Head of caudate nucleus (tissue), 42 donors: ENCODE results near the gene RNF223.

Experiments
- DNase-seq, 42 donors: peaks; one replicate each; pipeline versions ENCODE4 v3.0.0 to v3.0.0-alpha.2; 2020 to 2021; ENCODE audit warnings: mixed read lengths in 7 of 42
- intact Hi-C: fragments of 100-400 bp; cut with DNase I; formaldehyde crosslinking; loops from one replicate; pipeline ENCODE4 v1.15.0; 2022

Gene RNF223

DNA sequence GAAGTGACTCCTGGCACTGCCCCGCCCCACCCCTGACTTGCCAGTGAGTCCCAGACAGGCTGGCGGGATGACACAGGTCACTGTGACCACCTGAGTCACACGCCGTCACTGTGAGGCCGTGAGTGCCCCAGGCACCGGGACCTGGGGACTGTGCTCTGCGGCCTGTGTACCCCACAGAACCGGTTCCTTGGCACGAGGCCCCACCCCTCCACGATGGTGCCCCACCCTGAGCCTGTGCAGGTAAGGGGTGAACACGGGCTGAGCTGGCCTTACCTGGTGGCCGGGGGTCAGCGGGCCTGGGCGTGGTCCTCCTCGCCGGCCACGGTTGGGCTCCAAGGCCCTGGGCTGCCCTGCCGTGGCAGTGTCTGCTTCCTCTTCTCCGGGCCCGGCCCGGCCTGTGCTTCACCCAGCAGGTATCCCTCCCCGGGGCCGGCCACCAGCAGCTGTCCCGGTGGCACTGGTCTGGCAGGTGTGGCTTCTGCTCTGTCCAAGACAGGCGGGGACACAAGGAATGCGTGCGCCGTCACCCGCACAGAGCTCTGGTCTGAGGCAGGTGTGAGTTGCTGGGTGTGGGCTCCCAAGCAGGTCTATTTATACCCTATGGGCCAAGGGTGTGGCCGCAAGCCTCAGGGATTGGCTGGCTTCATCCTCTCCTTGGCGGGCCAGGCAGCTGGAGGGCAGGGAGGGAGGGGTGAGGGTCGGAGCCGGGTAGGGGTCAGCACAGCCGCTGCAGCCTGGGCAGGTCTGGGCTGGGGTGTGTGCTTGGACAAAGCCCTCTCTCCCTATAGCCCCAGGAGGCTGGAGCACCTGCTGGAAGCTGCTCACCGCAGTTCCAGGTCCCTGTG lies at the start of gene RNF223:
Gene RNF223, minus strand, starts transcription at position 564 of the 845 bp plus-strand sequence. CDS start 1,740 bp downstream, outside the sequence.
- DNase-seq: peak in 1 of 42 donors; percentile 3

DNA sequence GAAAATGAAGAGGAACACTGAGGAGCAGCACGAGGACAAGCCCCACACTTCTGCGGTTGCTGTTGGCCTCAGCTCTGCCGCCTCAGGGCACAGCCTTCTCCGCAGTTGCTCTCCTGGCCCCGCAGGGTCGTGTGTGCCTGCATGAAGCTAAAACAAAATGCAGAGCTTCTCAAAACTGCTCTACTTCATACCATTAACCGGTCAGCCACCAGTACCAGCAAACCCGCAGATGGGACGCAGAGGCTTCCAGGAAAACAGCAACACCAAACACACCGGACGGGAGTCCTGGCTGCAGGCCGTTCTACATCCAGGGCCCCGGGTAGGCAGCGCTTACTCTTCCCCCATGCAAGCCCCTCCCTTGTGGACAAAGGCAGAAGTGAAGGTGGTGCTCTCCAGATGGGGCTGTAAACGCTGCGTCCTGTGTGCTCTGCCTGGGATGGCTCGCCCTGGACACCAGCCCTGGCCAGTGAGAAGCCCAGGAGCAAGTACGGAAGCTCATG lies 48.9 kb upstream of the RNF223 start:
- intact Hi-C loops: loop anchor here (5.0 kb wide), 1 partner anchor 129 kb away; no protein-coding TSS in a partner anchor
- no peak for DNase-seq

More for the DNA sequence above, at the start of gene RNF223:
- intact Hi-C loops: no loop called here

DNA sequence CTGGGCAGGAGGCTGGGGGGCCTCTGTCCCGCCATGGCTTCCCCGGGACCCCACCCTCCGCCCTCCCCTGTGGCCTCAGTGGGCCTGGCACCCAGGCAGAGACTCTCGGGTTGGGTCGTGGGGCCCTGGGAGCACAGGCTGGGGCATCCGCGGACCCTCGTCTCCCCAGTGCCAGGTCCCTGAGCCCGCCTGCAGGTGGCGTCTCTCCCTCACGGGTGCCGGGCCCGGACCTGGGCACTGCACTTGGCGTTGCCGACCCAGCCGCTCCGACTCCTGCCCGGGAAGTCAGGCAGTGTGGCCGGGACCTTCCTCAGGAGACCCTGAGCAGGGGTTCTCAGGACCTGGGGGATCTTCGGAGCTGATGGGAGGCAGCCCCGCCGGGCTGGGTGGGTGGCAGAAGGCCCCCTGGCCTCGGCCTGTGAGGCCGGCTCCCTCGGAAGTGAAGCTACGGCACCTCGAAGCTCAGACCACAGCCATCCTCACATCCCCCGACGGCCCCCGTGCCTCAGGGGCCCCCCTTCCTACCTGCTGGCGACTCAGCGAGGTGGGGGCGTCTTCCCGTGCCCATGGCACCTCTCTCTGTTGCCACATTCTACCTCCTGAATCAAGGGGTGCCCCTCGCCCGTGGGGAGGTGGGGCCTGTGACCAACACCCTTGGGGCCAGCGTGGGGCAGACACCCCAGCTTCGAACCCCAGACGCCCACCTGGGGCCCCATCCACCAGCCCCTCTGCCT lies 48.1 kb upstream of the RNF223 start:
- intact Hi-C loops: loop anchor here (5.0 kb wide), 1 partner anchor 130 kb away; no protein-coding TSS in a partner anchor
- DNase-seq: peak; percentile 63 to 94 (median 87)

DNA sequence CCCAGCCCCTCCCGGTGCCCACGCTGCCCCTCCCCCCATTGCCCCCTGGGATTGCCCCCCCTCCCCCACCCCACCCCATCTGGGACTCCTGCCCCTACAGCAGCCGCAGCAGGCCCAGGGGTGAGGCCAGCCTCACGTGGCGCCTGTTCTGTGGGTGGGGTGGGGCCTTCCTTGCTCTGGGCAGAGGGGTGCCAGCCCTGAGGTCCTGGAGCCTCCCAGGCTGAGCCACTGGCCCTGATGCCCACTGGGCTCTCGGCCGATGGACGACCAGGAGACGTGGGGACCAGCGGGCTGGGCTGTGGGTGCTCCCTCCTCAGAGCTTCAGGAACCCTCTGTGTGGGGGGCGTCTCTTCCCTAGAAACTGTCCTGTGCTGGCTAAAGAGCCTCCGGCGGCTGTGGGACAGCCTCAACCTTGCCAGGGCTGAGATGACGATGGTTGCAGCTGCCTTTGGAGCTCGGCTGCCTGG lies 47.5 kb upstream of the RNF223 start:
- no peak for DNase-seq
- intact Hi-C loops: loop anchor here (5.0 kb wide), 1 partner anchor 131 kb away; no protein-coding TSS in a partner anchor

DNA sequence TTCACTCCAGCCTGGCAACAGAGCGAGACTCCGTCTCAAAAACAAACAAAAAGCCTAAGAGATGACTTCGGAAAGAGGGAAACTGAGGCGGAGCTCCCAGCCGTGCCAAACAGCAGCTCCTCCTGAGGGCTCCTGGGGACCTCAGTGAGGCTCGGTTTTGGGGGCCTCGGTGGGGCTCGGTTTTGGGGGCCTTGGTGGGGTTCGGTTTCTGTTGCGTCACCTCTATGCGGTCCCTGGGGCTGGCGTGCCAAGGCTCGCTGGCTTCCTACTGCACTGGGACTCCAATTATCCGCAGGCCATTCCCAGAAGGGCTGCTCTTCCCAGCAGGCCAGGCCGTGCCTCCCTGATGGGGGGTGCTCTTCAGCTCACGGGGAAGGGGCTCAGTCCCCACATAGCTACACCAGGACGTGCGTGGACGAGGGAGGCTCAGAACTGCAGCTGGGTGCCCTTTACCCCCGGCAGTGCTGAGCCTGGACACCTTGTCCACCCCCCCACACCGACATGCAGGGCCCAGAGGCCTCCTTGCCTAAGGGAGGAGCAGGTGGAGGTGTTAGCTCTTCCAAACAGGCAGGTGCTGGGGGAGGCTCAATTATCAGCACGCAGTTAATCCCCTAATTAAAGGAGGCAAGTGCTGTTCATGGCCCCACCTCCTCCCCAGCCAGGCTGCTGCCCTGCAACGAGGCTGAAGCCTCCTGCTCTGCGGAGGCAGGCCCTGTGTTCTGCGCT lies 46.9 kb upstream of the RNF223 start:
- no peak for DNase-seq

DNA sequence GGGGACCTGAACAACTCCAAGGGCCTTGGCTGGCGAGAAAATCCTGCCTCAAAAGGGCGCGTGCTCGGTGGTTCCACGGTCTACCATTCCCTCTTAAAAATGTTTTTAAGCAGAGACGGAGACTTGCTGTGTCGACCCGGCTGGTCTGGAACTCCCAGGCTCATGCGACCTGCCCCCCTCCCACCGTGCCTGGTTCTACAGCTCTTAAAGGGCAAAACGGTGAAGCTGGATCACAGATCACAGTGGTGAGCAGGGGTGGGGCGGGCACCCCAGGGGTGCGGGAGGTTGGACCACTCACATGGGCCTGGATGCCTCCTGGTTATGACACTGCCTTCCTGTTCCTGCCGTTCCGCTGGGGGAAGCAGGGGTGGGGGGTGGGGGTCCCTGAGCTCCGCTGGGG lies 46.0 kb upstream of the RNF223 start:
- DNase-seq: no peak
- intact Hi-C loops: loop anchor here (5.0 kb wide), 1 partner anchor 132 kb away; no protein-coding TSS in a partner anchor

More for the DNA sequence above, 46.9 kb upstream of the RNF223 start:
- intact Hi-C loops: loop anchor here (5.0 kb wide), 1 partner anchor 131 kb away; no protein-coding TSS in a partner anchor

DNA sequence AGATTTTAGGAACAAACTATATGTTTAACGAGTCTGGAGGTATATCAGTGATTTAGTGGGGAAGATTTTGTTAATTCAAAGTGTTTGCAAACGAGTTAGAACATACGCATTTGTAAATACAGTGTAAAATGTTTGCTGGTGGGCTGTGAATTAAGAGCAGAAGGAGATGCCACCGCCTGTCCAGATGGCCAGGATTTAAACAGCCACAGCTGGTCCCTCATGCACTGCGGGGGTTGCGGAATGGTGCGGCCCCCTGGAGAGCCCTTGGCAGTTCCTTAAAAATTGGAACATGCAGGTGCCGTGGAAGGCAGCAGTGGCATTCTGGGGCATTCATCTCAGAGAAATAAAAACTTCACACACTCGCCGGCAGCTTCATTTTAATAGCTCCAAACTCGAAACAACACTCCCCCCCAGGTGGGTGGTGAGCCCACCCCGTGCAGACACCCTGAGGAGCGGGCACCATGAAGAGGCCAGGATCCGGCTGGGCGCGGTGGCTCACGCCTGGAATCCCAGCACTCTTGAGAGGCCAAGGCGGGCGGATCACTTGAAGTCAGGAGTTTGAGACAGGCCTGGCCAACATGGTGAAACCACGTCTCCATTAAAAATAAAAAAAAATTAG lies 45.3 kb upstream of the RNF223 start:
- DNase-seq: no peak
- intact Hi-C loops: loop anchor here (5.0 to 10.0 kb wide), 2 partner anchors 85 to 113 kb away; partner anchors contain the start of genes B3GALT6 and SDF4

DNA sequence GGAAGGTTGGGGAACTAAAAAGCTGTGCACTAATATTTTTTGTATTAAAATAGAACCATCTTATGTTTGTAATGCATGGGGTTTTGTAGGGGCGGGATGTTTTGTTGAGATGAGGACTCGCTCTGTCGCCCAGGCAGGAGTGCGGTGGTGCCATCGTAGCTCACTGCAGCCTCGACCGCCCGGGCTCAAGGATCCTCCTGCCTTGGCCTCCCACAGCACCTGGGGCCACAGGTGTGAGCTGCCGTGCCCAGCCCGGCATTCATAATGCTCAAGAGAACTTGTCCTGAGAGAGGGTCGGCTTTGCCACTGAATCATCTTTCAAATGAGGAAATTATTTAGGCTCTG lies 44.7 kb upstream of the RNF223 start:
- intact Hi-C loops: loop anchor here (5.0 to 10.0 kb wide), 2 partner anchors 84 to 113 kb away; partner anchors contain the start of genes B3GALT6 and SDF4
- DNase-seq: no peak

DNA sequence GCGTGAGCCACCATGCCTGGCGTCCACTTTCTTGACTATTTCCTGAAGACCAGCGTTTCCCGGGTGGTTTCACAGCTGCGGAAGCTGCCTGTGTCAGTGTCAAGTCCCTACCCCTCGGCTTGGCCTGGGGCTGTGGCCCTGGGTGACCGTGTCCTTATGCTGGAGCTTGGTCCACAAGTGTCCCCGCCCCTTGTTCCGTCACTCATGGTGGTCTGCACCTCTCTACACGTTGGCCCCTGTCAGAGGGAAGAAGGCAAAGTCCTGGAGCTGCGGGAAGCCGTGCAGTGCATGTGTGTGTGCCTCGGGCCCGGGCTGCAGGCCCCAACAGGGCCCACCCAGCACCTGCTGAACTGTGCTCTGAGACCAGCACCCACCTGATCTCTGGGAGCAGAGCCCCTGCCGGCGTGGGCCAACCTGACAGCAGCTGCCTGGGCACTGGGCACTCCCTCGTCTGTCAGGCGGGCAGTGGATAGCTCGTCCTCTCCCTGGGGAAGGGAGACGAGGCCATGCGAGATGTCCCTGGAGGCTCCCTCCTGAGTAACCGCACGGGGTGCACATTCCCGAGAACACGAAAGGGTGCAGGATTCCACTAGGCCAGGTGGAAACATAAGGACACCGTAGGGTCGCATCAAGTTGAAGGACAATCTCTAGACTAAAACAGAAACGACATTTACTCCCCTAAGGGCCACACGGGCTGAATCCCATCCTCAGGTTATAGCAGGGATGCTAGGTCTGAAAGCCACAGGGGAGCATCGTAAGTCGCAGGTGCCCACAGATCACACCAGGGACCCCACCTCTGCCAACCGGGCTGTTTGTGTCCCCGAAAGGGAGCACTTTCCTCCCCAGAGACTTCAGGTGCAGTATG lies 44.1 kb upstream of the RNF223 start:
- DNase-seq: no peak
- intact Hi-C loops: loop anchor here (5.0 to 10.0 kb wide), 2 partner anchors 83 to 114 kb away; partner anchors contain the start of genes B3GALT6 and SDF4

DNA sequence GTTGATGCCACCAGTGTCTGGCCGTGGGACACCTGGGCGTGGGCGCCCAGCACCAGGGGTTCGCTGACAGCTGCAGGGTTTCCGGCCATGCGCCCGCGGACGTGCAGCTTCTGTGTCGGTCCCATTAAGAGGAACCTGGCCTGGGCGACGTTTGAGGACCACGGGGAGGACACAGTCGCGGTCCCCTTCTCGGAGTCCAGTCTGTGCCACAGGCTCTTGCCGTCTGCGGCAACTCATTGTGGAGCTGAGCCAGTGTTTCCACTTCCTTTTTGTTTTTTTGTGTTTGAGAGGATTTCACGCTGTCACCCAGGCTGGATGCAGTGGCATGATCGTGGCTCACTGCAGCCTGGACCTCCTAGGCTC lies 43.3 kb upstream of the RNF223 start:
- no peak for DNase-seq
- intact Hi-C loops: loop anchor here (5.0 to 10.0 kb wide), 2 partner anchors 83 to 115 kb away; partner anchors contain the start of genes B3GALT6 and SDF4

DNA sequence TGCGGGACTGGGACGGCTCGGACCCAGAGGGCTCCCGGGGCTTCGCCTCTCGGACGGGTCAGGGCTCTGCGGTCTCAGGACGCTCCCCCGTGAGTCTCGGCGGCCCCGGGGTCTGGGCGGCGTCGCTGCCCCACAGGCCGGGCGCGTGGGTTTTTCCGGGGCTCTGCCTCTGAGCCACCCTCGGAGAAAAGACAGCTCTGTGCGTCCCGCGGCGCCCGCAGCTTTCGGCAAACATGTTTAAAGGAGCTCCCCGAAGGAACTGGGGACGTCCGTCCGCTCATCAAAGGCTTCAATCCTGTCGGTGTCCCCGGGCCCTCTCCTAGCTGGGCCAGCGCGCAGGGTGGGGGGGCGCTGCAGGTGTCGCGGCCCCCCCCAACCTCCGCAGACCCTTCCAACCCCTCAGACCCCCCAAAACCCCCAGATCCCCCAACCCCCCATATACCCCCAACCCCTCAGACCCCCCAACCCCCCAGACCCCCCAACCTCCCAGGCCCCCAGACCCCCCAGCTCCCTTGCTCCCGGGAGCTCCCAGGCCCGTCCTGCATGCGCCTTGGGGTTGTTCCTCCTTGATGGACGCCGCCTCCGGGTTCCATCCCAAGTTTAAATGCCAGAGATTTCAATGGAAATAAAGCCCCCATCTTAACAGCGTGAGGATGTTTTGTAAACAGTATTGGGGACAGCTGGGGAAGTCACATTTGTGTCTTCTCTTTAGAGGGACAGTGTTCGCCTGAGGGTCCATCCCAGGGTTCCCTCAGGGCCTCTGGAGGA lies 42.8 kb upstream of the RNF223 start:
- intact Hi-C loops: loop anchor here (5.0 to 10.0 kb wide), 2 partner anchors 82 to 115 kb away; partner anchors contain the start of genes B3GALT6 and SDF4
- DNase-seq: peak in 8 of 42 donors; percentile 9 to 49 (median 26)

DNA sequence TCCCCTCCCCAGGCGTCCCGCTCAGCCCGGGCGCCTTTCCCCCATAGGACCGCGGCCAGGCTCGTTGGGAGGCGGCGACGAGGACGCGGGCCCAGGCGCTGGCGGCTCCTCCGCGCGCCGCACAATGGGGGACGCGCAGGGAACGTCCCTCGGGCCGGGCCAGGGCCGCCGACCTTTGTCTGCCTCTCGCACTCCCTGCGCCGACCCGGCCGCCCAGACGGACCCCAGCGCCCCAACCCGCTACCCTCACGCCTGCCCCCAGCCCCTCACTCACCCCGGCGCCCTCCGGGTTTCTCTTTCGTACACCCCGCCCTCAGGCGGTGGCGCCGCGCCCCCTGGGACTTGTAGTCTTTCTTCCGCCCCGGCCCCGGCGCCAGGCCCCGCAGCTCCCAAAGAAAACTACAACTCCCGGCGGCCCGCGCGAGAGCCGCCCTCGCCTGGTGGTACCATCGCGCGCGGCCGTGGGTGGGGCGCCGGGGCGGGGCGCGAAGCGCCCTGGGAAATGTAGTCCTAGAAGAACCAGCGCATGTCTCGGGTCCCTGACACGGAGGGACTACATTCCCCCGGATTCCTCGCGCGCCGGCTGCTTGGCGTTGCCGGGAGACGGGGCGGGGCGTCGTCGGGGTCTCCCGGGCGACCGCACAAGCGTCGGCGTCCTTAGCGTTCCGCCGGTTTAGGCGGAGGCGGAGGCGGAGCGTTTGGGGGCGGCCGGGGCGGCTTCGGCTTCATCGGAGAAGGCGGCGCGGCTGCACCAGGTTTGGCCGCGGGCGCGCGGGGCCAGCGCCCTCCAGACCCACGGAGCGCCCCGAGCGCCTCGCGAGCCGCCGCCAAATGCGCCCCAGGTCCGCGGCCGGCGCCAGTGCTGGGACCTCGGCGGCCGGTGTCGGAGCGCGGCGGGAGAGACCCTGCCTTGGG lies 41.9 kb upstream of the RNF223 start, which contains the start of gene C1orf159:
Gene C1orf159, minus strand, starts transcription at position 304 of the 915 bp plus-strand sequence. CDS start 24,546 bp downstream, outside the sequence.
- intact Hi-C loops: loop anchor here (5.0 to 10.0 kb wide), 2 partner anchors 81 to 116 kb away; partner anchors contain the start of genes B3GALT6 and SDF4

DNA sequence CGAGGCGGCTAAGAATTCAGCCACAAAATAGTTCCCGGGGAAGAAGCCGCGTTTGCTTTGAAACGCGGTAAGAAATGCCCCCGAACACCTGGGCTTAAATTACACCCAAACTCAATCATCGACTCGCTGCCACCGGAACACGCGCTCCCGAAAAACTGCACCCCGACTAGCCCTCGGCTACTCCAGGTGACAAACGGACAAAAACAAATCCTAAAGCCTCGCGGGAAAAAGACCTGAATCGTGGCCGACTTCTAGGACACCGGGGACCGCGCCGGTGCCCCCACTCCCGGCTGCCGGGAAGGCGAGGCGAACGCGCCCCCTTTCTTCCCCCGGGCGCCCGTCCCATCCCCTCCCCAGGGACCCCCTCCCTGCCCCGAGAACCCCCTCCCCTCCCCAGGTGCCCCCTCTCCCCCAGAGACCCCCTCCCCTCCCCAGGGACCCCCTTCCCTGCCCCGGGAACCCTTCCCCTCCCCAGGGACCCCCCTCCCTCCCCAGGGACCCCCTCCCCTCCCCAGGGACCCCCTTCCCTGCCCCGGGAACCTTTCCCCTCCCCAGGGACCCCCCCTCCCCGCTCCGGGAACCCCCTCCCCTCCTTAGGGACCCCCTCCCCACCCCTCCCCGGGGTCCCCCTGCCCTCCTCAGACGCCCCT lies 41.2 kb upstream of the RNF223 start:
- intact Hi-C loops: loop anchor here (5.0 to 10.0 kb wide), 2 partner anchors 80 to 117 kb away; partner anchors contain the start of genes B3GALT6 and SDF4
- no peak for DNase-seq

More for the DNA sequence above, 41.9 kb upstream of the RNF223 start, which contains the start of gene C1orf159:
- DNase-seq: peak; percentile 98 to 100 (median 99)

DNA sequence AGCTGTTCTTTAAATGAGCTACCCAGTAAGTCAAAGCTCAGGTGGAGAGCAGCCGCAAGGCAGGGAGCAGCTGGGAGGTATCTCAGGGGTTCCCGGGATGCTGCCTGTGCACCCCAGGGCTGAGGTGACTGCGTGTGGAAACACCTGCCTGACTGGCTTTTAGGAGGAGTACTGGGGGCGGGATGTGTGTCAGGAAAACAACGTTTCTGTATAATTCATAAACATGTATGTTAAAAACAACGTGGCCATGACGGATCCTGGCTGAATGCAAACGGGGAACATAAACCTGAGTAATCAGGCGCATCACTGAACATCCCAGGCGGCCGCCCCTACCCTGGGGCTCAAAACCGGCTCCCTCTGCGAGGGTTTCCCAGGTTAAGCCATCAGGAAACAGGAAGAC lies 40.3 kb upstream of the RNF223 start:
- intact Hi-C loops: loop anchor here (10.0 kb wide), 1 partner anchor 80 kb away; no protein-coding TSS in a partner anchor
- DNase-seq: no peak
